NOMO-1 treated with dmso at 0.1 percent for 144 hours (cell line): ENCODE data around the gene DACT3.

Source experiments
- DNase-seq: peaks from one replicate; lab custom pipeline; 2025; ENCODE audit not compliant: unreplicated experiment; lab: John Stamatoyannopoulos, UW

DACT3 gene

GRCh38 chr19:46668662-46669061 is 7.7 kb upstream of the DACT3 start:
- DNase-seq = no peak

- DNase-seq = no peak
Measured at GRCh38 chr19:46665072-46665471, 4.1 kb upstream of the DACT3 start.

GRCh38 chr19:46661735-46662592 is 982 bp upstream of the DACT3 start:
- DNase-seq = peak; percentile 73

GRCh38 chr19:46660551-46661019 is 397 bp downstream of the DACT3 start:
- no peak for DNase-seq

- no peak for DNase-seq
Measured at GRCh38 chr19:46660008-46660517, 919 bp downstream of the DACT3 start.

GRCh38 chr19:46659151-46660007 is 1.6 kb downstream of the DACT3 start:
- no peak for DNase-seq

- no peak for DNase-seq
Measured at GRCh38 chr19:46656541-46656940, 4.4 kb downstream of the DACT3 start.

- DNase-seq = no peak
Measured at GRCh38 chr19:46654621-46655152, 6.3 kb downstream of the DACT3 start.

GRCh38 chr19:46650445-46650844 is 10.5 kb downstream of the DACT3 start:
- DNase-seq = no peak

- DNase-seq = no peak
Measured at GRCh38 chr19:46648961-46649960, 11.7 kb downstream of the DACT3 start.

GRCh38 chr19:46648060-46648960 is 12.7 kb downstream of the DACT3 start:
- no peak for DNase-seq

GRCh38 chr19:46646402-46646801 is 14.6 kb downstream of the DACT3 start:
- DNase-seq = no peak

GRCh38 chr19:46644720-46645119 is 16.3 kb downstream of the DACT3 start:
- DNase-seq = no peak

GRCh38 chr19:46640656-46641055 is 20.3 kb downstream of the DACT3 start:
- no peak for DNase-seq

GRCh38 chr19:46639358-46640182 is 21.4 kb downstream of the DACT3 start:
- DNase-seq = no peak

- no peak for DNase-seq
Measured at GRCh38 chr19:46637224-46637623, 23.8 kb downstream of the DACT3 start.

GRCh38 chr19:46635920-46636761 is 24.8 kb downstream of the DACT3 start, which contains the start of gene GNG8:
GNG8 (minus strand) TSS chr19:46636202; CDS start chr19:46634682, 1,520 bp downstream.
- DNase-seq = no peak
